Stimulated activated CD4-positive, alpha-beta T cell treated with anti-CD3 and anti-CD28 coated beads, TNF-alpha, amount 100 ng/mL, for 4 hours (primary cell): Measurements from ENCODE around the gene LRRC3B.

Experiments
- DNase-seq, 3 experiments: peaks; one replicate each; pipeline ENCODE4 v3.0.0-alpha.2; 2020; ENCODE audit warnings: low read depth in 3 of 3

Gene LRRC3B

GRCh38 chr3:26708501-26708900 is 85.9 kb downstream of the LRRC3B start:
- no peak for DNase-seq

- no peak for DNase-seq
Measured at GRCh38 chr3:26712211-26713026, 89.8 kb downstream of the LRRC3B start.

- DNase-seq = no peak
Measured at GRCh38 chr3:26713091-26713490, 90.5 kb downstream of the LRRC3B start.

GRCh38 chr3:26714485-26714884 is 91.9 kb downstream of the LRRC3B start:
- no peak for DNase-seq

GRCh38 chr3:26715431-26715830 is 92.9 kb downstream of the LRRC3B start:
- no peak for DNase-seq

GRCh38 chr3:26718315-26718714 is 95.7 kb downstream of the LRRC3B start:
- DNase-seq = no peak

- no peak for DNase-seq
Measured at GRCh38 chr3:26719134-26719533, 96.6 kb downstream of the LRRC3B start.

- no peak for DNase-seq
Measured at GRCh38 chr3:26721047-26721446, 98.5 kb downstream of the LRRC3B start.

- no peak for DNase-seq
Measured at GRCh38 chr3:26731843-26732242, 109.3 kb downstream of the LRRC3B start.

- no peak for DNase-seq
Measured at GRCh38 chr3:26750263-26750662, 127.7 kb downstream of the LRRC3B start.

- DNase-seq = no peak
Measured at GRCh38 chr3:26752466-26752865, 129.9 kb downstream of the LRRC3B start.

GRCh38 chr3:26753095-26753494 is 130.5 kb downstream of the LRRC3B start:
- DNase-seq = no peak

GRCh38 chr3:26757978-26758377 is 135.4 kb downstream of the LRRC3B start:
- DNase-seq = no peak
